Activated CD8-positive, alpha-beta T cell treated with anti-CD3 and anti-CD28 coated beads for 36 hours (primary cell): ENCODE measurements around the gene PLEKHM3. TPM values are rescaled to one million over a fixed set of nuclear protein-coding genes. Genes with fewer than 3 reads are reported as not detected.

Experiments used
- ATAC-seq: fragments of 200-7000 bp; cut with Tn5 transposase; one replicate; pipeline ENCODE4 v1.10.0; 2021; ENCODE audit warnings: mild to moderate bottlenecking, moderate library complexity
- CTCF ChIA-PET: fragments of 350-600 bp; sonication (Branson Sonifier 250); formaldehyde crosslinking; loops from one replicate; lab custom pipeline; 2021; ENCODE audit warnings: antibody characterized with exemption; lab: Charles Lee
- POLR2A ChIA-PET: fragments of 350-600 bp; sonication (Branson Sonifier 250); formaldehyde crosslinking; loops from one replicate; lab custom pipeline; 2021; ENCODE audit warnings: antibody characterized with exemption; lab: Charles Lee
- DNase-seq: peaks from one replicate; pipeline ENCODE4 v3.0.0-alpha.2; 2020
- H3K27ac Mint-ChIP-seq: one replicate; pipeline ENCODE4 v1.8.0; 2021; ENCODE audit warnings: mild to moderate bottlenecking, mixed read lengths
- H3K27me3 Mint-ChIP-seq: one replicate; pipeline ENCODE4 v1.8.0; 2021; ENCODE audit warnings: mixed read lengths
- H3K36me3 Mint-ChIP-seq: one replicate; pipeline ENCODE4 v1.8.0; 2021; ENCODE audit warnings: low read depth, mixed read lengths
- H3K4me1 Mint-ChIP-seq: one replicate; pipeline ENCODE4 v1.8.0; 2021; ENCODE audit warnings: low read depth, mixed read lengths
- H3K4me3 Mint-ChIP-seq: one replicate; pipeline ENCODE4 v1.8.0; 2021; ENCODE audit warnings: mild to moderate bottlenecking, moderate library complexity, mixed read lengths
- H3K9me3 Mint-ChIP-seq: one replicate; pipeline ENCODE4 v1.8.0; 2021; ENCODE audit warnings: mixed read lengths
- intact Hi-C: fragments of 100-400 bp; cut with micrococcal nuclease; formaldehyde crosslinking; loops from one replicate; pipeline ENCODE4 v1.10.0; 2022
- total RNA-seq, 2 experiments: library from RNA; stranded (reverse); gene quantifications; one replicate each; pipeline ENCODE4 v1.2.3, GENCODE V29; 2021
- TF ChIP-seq, protein P1 (sequence below): fragments of 200-600 bp; IDR thresholded peaks from one replicate; pipeline ENCODE4 v1.8.0; 2022; ENCODE audit warnings: antibody characterized with exemption, mild to moderate bottlenecking

The PLEKHM3 gene
- total RNA-seq, 2 experiments from 2014 or later = 4.5 to 4.7 TPM

DNA sequence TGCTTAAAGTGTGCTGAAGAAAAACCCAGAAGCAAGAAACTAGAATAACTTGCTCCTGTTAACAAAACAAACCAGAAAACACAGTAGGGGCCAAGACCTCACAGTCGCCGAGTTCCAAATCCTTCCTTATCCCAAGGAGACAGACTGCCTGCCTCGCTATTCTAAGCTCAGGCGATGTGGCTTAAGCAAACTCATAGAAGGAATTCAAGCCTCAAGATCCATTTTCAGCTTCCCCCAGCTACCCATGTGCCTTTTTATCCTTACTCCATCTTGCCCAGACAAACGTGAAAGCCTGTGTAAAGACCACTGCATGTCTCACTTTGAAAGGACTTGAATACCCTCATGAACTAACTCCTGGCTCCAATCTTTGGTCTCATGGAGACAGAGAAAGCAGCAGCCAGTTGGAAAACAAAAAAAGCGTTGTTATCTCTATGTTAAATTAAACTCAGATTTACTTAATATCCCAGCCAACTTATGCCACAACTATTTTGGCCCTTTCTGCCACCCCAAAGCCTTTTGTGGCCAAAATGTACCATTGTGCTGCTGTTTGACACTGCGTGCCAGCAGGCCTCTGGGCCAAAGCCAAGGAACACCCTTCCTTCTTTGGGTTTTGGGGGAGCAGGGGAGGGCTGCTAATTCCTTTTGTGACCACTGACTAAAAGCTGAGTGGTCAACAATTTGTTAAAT lies 132.5 kb downstream of the PLEKHM3 start:
- Mint-ChIP-seq H3K4me3 (no peak overlapping the region), H3K27me3 (no peaks in the 10 kb centered on the region), H3K4me1 (no peaks in the 10 kb centered on the region), H3K27ac (no peak overlapping the region), H3K9me3 (no peaks in the 10 kb centered on the region), H3K36me3 (no peaks in the 10 kb centered on the region)
- TF ChIP-seq, protein P1, sequence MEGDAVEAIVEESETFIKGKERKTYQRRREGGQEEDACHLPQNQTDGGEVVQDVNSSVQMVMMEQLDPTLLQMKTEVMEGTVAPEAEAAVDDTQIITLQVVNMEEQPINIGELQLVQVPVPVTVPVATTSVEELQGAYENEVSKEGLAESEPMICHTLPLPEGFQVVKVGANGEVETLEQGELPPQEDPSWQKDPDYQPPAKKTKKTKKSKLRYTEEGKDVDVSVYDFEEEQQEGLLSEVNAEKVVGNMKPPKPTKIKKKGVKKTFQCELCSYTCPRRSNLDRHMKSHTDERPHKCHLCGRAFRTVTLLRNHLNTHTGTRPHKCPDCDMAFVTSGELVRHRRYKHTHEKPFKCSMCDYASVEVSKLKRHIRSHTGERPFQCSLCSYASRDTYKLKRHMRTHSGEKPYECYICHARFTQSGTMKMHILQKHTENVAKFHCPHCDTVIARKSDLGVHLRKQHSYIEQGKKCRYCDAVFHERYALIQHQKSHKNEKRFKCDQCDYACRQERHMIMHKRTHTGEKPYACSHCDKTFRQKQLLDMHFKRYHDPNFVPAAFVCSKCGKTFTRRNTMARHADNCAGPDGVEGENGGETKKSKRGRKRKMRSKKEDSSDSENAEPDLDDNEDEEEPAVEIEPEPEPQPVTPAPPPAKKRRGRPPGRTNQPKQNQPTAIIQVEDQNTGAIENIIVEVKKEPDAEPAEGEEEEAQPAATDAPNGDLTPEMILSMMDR = no peak
- intact Hi-C loops = no loop called here
- ATAC-seq (no peak), DNase-seq (no peak)
- ChIA-PET POLR2A (no interaction called here), CTCF (interaction anchor here (1.4 kb wide), 1 partner anchor 148 kb away, joined by 3 read pairs; no protein-coding TSS in a partner anchor)

DNA sequence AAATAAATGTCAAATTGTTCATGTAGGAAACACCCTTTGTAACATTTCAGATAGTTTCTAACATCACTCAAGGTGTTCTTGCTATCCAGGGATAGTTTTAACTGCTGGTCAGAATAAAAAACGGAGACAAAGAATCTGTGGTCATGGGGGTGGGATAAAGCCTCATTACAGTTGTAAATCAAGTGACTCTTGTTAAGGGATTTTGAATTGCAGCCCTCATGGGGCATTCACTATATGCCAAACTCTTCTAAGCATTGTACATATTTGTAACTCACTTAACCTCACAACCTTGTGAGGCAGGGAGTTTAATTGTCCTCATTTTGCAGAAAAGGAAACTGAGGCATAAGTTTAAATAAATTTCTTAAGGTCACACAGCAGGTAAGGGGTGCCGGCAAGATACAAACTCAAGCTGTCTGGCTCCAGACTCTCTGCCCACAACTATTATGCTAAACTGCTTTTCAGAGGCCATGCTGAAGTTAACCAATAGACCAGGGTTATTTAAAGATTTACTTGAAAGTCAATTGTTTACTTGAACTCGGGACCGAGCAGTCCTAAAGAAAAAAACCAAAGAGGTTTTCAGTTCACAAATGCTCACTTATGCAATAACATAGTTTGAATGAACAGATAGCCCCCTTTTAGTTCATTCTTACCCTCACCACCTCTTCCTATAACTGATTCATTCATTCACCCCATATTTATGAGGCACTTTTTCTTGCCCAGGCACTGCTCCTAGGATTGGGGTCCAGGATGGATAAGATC lies 134.1 kb downstream of the PLEKHM3 start:
- no peak for ATAC-seq
- POLR2A ChIA-PET = no interaction called here
- TF ChIP-seq, protein P1 = no peak

DNA sequence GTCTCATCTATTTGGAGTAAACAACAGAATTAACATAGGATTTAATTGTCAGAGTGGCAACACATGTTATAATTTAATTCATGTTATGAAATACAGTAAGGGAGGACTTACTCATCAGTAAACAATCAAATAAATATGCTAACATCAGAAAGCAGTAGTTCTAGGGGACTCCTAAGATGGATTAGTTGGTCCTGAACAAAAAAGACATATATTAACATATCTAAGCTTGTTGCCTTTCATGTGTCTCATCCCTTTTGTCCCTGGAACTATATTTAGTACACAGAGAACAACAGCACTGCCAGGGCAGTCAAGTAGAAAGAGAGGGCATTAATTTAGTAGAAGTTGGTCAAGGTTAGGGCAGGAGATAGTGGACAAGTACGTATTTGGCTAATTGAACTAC lies 137.8 kb downstream of the PLEKHM3 start:
- TF ChIP-seq, protein P1 = no peak
- Mint-ChIP-seq H3K4me3 (no peak overlapping the region), H3K4me1 (no peaks in the 10 kb centered on the region), H3K9me3 (no peaks in the 10 kb centered on the region), H3K36me3 (no peaks in the 10 kb centered on the region), H3K27ac (no peak overlapping the region), H3K27me3 (no peaks in the 10 kb centered on the region)
- no peak for ATAC-seq
- intact Hi-C loops = no loop called here
- CTCF ChIA-PET = no interaction called here
- DNase-seq = no peak
- POLR2A ChIA-PET = no interaction called here

More for the DNA sequence above, 134.1 kb downstream of the PLEKHM3 start:
- no peak overlapping the region for H3K4me3 Mint-ChIP-seq
- no peaks in the 10 kb centered on the region for H3K36me3 Mint-ChIP-seq
- no peak for DNase-seq
- CTCF ChIA-PET = no interaction called here
- H3K27ac Mint-ChIP-seq = no peak overlapping the region
- intact Hi-C loops = no loop called here
- no peaks in the 10 kb centered on the region for H3K27me3 Mint-ChIP-seq
- no peaks in the 10 kb centered on the region for H3K4me1 Mint-ChIP-seq
- no peaks in the 10 kb centered on the region for H3K9me3 Mint-ChIP-seq

DNA sequence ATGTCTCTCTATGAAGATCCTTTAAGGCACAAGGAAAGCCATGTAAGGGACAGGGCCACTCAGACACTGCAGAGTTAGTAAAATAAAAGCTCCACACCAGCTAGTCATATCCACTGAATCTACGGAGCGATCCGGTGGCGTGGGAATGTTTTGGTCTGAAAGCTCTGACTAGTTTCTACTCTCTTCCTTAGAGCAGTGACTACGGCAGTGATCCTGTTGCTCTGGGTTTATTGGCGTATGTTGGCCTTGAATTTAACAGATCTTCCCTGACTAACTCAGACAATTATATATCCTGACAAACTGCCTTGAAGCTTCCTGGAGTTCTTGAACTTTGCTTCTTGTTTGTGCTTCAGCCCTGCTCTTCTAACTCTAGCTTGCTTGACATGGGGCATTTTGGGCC lies 140.3 kb downstream of the PLEKHM3 start:
- POLR2A ChIA-PET = no interaction called here
- no peaks in the 10 kb centered on the region for H3K36me3 Mint-ChIP-seq
- intact Hi-C loops = no loop called here
- no peaks in the 10 kb centered on the region for H3K9me3 Mint-ChIP-seq
- CTCF ChIA-PET = interaction anchor here (1.1 to 1.7 kb wide), 2 partner anchors 9 to 155 kb away, joined by 4 to 5 read pairs; no protein-coding TSS in a partner anchor
- TF ChIP-seq, protein P1 = no peak
- H3K4me3 Mint-ChIP-seq = no peak overlapping the region
- H3K4me1 Mint-ChIP-seq = no peaks in the 10 kb centered on the region
- H3K27ac Mint-ChIP-seq = no peak overlapping the region
- ATAC-seq (no peak), DNase-seq (no peak)
- no peaks in the 10 kb centered on the region for H3K27me3 Mint-ChIP-seq

DNA sequence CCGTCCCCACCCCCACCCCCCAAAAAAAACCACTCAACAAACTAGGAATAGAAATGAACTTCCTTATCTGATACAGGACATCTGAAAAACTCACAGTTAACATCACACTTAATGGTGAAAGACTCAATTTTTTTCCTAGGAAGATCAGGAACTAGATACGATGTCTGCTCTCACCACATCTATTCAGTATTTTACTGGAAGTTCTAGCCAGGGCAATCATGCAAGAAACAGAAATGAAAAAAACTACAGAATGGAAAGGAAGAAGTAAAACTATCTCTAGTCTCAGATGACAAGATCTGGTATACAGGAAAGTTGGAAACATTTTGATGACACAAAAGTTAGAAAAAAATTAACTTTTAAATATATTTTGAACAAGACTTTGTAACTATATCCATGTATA lies 141.2 kb downstream of the PLEKHM3 start:
- Mint-ChIP-seq H3K27me3 (no peaks in the 10 kb centered on the region), H3K36me3 (no peaks in the 10 kb centered on the region), H3K4me1 (no peaks in the 10 kb centered on the region), H3K4me3 (no peak overlapping the region), H3K9me3 (no peaks in the 10 kb centered on the region), H3K27ac (no peak overlapping the region)
- no peak for DNase-seq
- TF ChIP-seq, protein P1 = no peak
- ATAC-seq = no peak
- CTCF ChIA-PET = interaction anchor here (1.7 kb wide), 1 partner anchor 8 kb away, joined by 5 read pairs; no protein-coding TSS in a partner anchor
- intact Hi-C loops = no loop called here
- POLR2A ChIA-PET = no interaction called here
